ENCODE data around the gene PRPF38B. TPM values are rescaled to one million over a fixed set of nuclear protein-coding genes. Genes with fewer than 3 reads are reported as not detected.
A peak's percentile ranks its signal among the peaks of the same experiment; 100 is the strongest.

Gene PRPF38B
- total and polyA plus RNA-seq, 9 of the 15 experiments (the other 6 are each of a cell fraction or from before 2014, with no cell fraction given): 25.3 to 85.5 (median 66.4) TPM

DNA sequence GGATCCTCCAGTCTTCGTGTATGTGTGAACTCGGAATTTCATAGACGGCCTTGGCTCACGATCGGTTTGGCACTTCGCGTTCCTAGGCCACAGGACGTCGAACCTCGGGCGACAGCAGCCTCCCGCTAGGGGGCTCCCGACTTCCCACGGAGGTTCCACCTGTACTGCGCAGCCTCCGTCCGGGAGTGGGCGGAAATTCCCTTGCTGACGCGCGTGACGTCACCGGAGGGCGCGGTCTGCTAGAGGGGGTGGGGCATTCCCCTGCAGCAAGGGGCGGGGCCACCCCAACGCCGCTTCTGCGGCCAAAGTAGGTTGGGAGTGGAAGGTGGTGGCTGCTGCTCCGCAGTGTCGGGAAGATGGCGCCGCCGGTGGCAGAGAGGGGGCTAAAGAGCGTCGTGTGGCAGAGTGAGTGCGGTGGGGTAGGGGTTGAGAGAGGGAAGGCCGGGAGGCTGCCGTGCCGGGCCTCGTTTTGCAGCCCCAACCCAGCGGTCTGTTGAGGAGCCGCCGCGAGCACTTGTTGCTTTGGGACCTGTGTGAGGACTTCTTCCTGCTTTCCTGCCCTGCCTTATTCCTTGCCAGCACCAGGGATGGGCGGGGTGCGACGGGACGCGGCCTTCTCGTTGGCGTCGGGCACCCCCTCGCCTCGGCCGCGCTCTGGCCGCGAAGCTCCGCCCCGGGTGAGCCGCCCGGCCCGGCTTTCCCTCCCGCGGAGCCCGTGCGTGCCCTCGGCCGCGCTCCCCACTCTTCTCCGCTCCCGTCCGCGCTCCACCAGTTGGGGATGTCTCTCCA, 54.5 kb downstream of the PRPF38B start, which contains the start of gene STXBP3 (continued):
- TF ChIP-seq HMG20A (CRISPR knock-in tag; conservative IDR thresholded peaks at IDR 0.05): no peak
- TF ChIP-seq HIVEP1 (CRISPR knock-in tag; IDR thresholded peaks at IDR 0.05): no peak
- no peak for TF ChIP-seq PYGO2 (tag; IDR thresholded peaks at IDR 0.05)
- TF ChIP-seq MEIS2 (IDR thresholded peaks at IDR 0.05; ENCODE audit: partially characterized antibody): peak; percentile 47
- TF ChIP-seq KDM5B (IDR thresholded peaks at IDR 0.05; ENCODE audit: insufficient replicate concordance, low read depth, low read length): peak; percentile 90
- no peak for TF ChIP-seq ZNF507 (tag; conservative IDR thresholded peaks at IDR 0.05)
- peak; percentile 64 for TF ChIP-seq SMAD1 (IDR thresholded peaks at IDR 0.05; ENCODE audit: low read depth, low read length, partially characterized antibody)
- no peak for TF ChIP-seq GABPA (tag; conservative IDR thresholded peaks at IDR 0.05; ENCODE audit: low read depth)
- TF ChIP-seq, protein P1, sequence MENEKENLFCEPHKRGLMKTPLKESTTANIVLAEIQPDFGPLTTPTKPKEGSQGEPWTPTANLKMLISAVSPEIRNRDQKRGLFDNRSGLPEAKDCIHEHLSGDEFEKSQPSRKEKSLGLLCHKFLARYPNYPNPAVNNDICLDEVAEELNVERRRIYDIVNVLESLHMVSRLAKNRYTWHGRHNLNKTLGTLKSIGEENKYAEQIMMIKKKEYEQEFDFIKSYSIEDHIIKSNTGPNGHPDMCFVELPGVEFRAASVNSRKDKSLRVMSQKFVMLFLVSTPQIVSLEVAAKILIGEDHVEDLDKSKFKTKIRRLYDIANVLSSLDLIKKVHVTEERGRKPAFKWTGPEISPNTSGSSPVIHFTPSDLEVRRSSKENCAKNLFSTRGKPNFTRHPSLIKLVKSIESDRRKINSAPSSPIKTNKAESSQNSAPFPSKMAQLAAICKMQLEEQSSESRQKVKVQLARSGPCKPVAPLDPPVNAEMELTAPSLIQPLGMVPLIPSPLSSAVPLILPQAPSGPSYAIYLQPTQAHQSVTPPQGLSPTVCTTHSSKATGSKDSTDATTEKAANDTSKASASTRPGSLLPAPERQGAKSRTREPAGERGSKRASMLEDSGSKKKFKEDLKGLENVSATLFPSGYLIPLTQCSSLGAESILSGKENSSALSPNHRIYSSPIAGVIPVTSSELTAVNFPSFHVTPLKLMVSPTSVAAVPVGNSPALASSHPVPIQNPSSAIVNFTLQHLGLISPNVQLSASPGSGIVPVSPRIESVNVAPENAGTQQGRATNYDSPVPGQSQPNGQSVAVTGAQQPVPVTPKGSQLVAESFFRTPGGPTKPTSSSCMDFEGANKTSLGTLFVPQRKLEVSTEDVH (IDR thresholded peaks at IDR 0.05; ENCODE audit: low read depth, partially characterized antibody): peak; percentile 81
- TF ChIP-seq TARDBP (IDR thresholded peaks at IDR 0.05): no peak; the same call in none of the 2 replicates
- TF ChIP-seq ZNF217 (CRISPR knock-in tag; IDR thresholded peaks at IDR 0.05): no peak
- TF ChIP-seq SIN3B (IDR thresholded peaks at IDR 0.05; ENCODE audit: low read depth): peak; percentile 37; the same call in 1 of the 2 replicates
- no peak for TF ChIP-seq RBM39 (optimal IDR thresholded peaks at IDR 0.05; ENCODE audit: low read depth, low read length)
- no peak for TF ChIP-seq TCF7 (IDR thresholded peaks at IDR 0.05; ENCODE audit: borderline replicate concordance)
- TF ChIP-seq, protein P2, sequence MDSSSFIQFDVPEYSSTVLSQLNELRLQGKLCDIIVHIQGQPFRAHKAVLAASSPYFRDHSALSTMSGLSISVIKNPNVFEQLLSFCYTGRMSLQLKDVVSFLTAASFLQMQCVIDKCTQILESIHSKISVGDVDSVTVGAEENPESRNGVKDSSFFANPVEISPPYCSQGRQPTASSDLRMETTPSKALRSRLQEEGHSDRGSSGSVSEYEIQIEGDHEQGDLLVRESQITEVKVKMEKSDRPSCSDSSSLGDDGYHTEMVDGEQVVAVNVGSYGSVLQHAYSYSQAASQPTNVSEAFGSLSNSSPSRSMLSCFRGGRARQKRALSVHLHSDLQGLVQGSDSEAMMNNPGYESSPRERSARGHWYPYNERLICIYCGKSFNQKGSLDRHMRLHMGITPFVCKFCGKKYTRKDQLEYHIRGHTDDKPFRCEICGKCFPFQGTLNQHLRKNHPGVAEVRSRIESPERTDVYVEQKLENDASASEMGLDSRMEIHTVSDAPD (CRISPR knock-in tag; IDR thresholded peaks at IDR 0.05): no peak
- no peak for TF ChIP-seq NFYB (IDR thresholded peaks at IDR 0.05; ENCODE audit: extremely low read depth, insufficient read length)
- peak; percentile 61; the same call in 1 of the 2 replicates for TF ChIP-seq ZNF644 (tag; IDR thresholded peaks at IDR 0.05; ENCODE audit: low read depth)
- peak; percentile 36; the same call in 1 of the 2 replicates for TF ChIP-seq RAD51 (IDR thresholded peaks at IDR 0.05; ENCODE audit: borderline replicate concordance, low read depth)
- TF ChIP-seq BDP1 (IDR thresholded peaks at IDR 0.05; ENCODE audit: insufficient read depth, insufficient read length): no peak
- TF ChIP-seq CEBPZ (IDR thresholded peaks at IDR 0.05; ENCODE audit: borderline replicate concordance, low read depth, low read length): no peak
- TF ChIP-seq GTF2A2 (tag; IDR thresholded peaks at IDR 0.05): peak; percentile 61; the same call in 1 of the 2 replicates

Data from K562 (cell line).